IMR-90 (cell line): Measurements from ENCODE around the gene THEM4.
A peak's percentile ranks its signal among the peaks of the same experiment; 100 is the strongest.

Source experiments
- BHLHE40 ChIP-seq: fragments of 150-350 bp; IDR thresholded peaks from 2 replicates; pipeline ENCODE4 v1.6.1; 2016; ENCODE audit warnings: mild to moderate bottlenecking, low read depth, low read length
- CEBPB ChIP-seq: IDR thresholded peaks from 2 replicates; pipeline ENCODE4 v1.6.1; 2012; ENCODE audit warnings: low read depth, low read length, improper control_type of control experiment
- CTCF ChIP-seq: conservative IDR thresholded peaks from 2 replicates; pipeline ENCODE4 v1.5.1; 2012; ENCODE audit warnings: mild to moderate bottlenecking, low read depth, low read length, improper control_type of control experiment
- ELK1 ChIP-seq: fragments of 150-350 bp; IDR thresholded peaks from 2 replicates; pipeline ENCODE4 v1.6.1; 2016; ENCODE audit warnings: low read depth, mild to moderate bottlenecking, low read length, moderate library complexity, borderline replicate concordance
- MAFK ChIP-seq: IDR thresholded peaks from 2 replicates; pipeline ENCODE4 v1.6.1; 2012; ENCODE audit warnings: low read depth, low read length, improper control_type of control experiment
- POLR2A ChIP-seq: IDR thresholded peaks from 2 replicates; pipeline ENCODE4 v1.6.1; 2012; ENCODE audit warnings: mild to moderate bottlenecking, low read depth, low read length
- RAD21 ChIP-seq: IDR thresholded peaks from 2 replicates; pipeline ENCODE4 v1.6.1; 2012; ENCODE audit warnings: low read length, improper control_type of control experiment
- RCOR1 ChIP-seq: IDR thresholded peaks from 2 replicates; pipeline ENCODE4 v1.6.1; 2012; ENCODE audit warnings: mild to moderate bottlenecking, low read length, improper control_type of control experiment; ENCODE audit not compliant: insufficient replicate concordance
- RFX5 ChIP-seq: IDR thresholded peaks from 2 replicates; pipeline ENCODE4 v1.8.0; 2012; ENCODE audit warnings: low read depth, mild to moderate bottlenecking, low read length, moderate library complexity
- USF2 ChIP-seq: fragments of 150-350 bp; IDR thresholded peaks from 2 replicates; pipeline ENCODE4 v1.6.1; 2017; ENCODE audit warnings: mild to moderate bottlenecking, antibody characterized with exemption, low read length, low read depth

DNA sequence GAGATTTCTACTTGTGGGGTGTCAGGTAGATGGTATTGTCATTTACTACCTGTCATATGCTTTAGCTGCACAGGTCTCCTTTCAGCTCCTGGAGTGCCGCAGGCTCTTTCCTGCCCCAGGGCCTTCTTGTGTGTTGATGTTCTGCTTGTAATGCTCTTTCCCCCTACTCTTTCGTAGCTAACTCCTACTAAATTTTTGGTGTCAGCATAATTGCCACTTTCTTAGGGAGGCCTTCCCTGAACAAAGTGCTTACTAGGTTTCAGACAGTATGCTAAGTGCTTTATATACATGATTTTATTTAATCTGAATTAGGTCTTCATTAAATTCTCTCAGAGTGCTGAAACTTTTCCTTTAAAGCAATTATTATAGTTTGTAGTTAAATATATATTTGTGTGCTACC is 4.8 kb upstream of the THEM4 start:
- TF ChIP-seq POLR2A (no peak), CTCF (no peak), RFX5 (no peak), BHLHE40 (no peak), RCOR1 (no peak), RAD21 (no peak), ELK1 (no peak), USF2 (no peak), CEBPB (no peak), MAFK (0 out of 2 replicates have a peak, but pooled peaks have one; percentile 7)
